ENCODE data around the gene BMP2K. TPM values are rescaled to one million over a fixed set of nuclear protein-coding genes. Genes with fewer than 3 reads are reported as not detected.

BMP2K gene
- polyA plus RNA-seq, 2 of the 4 experiments (the other 2 are of a cell fraction) = 9.9 to 19.7 TPM

DNA sequence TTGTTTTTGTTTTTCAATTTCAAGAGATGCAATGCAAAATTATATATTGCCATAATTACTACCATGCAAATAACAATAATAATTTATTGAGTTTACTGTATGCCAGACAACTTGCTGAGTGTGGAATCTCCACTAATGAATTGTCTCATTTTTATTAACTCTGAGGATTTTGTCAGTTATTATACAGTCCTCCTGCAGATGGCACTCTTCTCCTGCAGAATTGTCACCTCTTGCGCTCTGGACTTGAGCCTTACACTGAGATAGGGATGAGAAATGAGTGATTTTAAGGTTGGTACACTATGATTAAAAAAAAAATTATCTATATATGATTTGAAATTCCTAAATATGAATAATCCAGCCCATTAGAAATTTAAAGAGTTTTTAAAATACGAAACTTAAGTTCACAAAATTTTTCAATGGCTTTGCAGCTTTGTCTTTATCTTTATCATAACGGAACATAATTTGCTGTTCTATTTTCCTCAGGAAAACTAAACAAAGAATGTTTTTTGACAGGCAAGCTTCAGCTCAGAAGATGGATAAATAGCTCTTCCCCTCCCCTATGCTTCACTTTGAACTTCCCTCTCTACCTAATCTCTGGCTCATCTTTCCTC lies 175.8 kb downstream of the BMP2K start:
- FAIRE-seq = no peak
- POLR2A ChIA-PET = interaction anchor here (0.5 kb wide), 1 partner anchor 1175 kb away, joined by 3 read pairs; no protein-coding TSS in a partner anchor

DNA sequence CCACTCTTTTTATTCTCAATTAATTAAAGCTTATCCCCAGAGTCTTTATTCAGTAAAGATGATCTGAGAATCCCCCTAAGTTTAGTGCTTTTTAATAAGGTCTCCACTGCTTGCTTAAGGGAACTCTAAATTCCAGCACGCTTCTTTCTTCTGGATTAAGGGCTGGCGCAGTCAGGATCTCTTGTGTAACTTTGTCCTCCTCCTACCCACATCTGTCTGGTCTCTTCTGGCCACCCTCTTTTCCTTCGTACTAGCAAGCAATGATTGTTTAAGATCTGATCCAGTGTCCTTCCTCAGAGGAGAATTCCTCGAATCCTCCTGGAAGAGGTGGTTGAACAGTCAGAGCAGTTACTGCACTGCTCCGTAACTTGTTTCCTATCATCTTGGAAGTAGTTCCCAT lies 177.1 kb downstream of the BMP2K start:
- CTCF ChIA-PET = interaction anchor here (0.9 to 3.4 kb wide), 6 partner anchors 14 to 1382 kb away, joined by 3 to 8 read pairs (median 3); partner anchors contain the start of gene CFAP299
- POLR2A ChIA-PET = no interaction called here

More for the DNA sequence above, 175.8 kb downstream of the BMP2K start:
- H3K4me2 ChIP-seq = no peak overlapping the region
- ATAC-seq (peak; percentile 72 to 78; a peak in 5 of 6 replicates), DNase-seq (ENCODE audit: low read depth in 1 of 2, low spot score in 1 of 2) (peak; percentile 13 to 40)
- WGBS (ENCODE audit: missing lambda C conversion rate) = 42% methylated on average over 3 of the region's 3 CpGs
- no peaks in the 10 kb centered on the region for H3K9me3 ChIP-seq
- H3K4me3 ChIP-seq = no peak overlapping the region
- CTCF ChIA-PET = interaction anchor here (0.7 to 3.4 kb wide), 14 partner anchors 8 to 1841 kb away, joined by 3 to 8 read pairs (median 3); partner anchors contain the start of gene CFAP299
- TF ChIP-seq SMC3 (IDR thresholded peaks at IDR 0.05) (peak; percentile 41; the same call in 2 of the 3 replicates), RAD21 (conservative IDR thresholded peaks at IDR 0.05 in 1 of 2, IDR thresholded peaks at IDR 0.05 in 1 of 2) (peak; percentile 73 to 78), CBX2 (IDR thresholded peaks at IDR 0.05; ENCODE audit: borderline replicate concordance, low read depth) (no peak), ESRRA (IDR thresholded peaks at IDR 0.05; ENCODE audit: borderline replicate concordance, low read length) (no peak)
- TF ChIP-seq, protein P1, sequence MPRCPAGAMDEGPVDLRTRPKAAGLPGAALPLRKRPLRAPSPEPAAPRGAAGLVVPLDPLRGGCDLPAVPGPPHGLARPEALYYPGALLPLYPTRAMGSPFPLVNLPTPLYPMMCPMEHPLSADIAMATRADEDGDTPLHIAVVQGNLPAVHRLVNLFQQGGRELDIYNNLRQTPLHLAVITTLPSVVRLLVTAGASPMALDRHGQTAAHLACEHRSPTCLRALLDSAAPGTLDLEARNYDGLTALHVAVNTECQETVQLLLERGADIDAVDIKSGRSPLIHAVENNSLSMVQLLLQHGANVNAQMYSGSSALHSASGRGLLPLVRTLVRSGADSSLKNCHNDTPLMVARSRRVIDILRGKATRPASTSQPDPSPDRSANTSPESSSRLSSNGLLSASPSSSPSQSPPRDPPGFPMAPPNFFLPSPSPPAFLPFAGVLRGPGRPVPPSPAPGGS (IDR thresholded peaks at IDR 0.05) = no peak
- TF ChIP-seq, protein P2, sequence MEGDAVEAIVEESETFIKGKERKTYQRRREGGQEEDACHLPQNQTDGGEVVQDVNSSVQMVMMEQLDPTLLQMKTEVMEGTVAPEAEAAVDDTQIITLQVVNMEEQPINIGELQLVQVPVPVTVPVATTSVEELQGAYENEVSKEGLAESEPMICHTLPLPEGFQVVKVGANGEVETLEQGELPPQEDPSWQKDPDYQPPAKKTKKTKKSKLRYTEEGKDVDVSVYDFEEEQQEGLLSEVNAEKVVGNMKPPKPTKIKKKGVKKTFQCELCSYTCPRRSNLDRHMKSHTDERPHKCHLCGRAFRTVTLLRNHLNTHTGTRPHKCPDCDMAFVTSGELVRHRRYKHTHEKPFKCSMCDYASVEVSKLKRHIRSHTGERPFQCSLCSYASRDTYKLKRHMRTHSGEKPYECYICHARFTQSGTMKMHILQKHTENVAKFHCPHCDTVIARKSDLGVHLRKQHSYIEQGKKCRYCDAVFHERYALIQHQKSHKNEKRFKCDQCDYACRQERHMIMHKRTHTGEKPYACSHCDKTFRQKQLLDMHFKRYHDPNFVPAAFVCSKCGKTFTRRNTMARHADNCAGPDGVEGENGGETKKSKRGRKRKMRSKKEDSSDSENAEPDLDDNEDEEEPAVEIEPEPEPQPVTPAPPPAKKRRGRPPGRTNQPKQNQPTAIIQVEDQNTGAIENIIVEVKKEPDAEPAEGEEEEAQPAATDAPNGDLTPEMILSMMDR (IDR thresholded peaks at IDR 0.05) = peak; percentile 73
- no peak overlapping the region for H3K27ac ChIP-seq
- H3K4me1 ChIP-seq = no peaks in the 10 kb centered on the region

More for the DNA sequence above, 177.1 kb downstream of the BMP2K start:
- DNase-seq (ENCODE audit: low read depth in 1 of 2, low spot score in 1 of 2) = no peak
- Histone ChIP-seq H3K27ac (no peak overlapping the region), H3K4me1 (no peaks in the 10 kb centered on the region), H3K9me3 (no peaks in the 10 kb centered on the region), H3K4me2 (no peak overlapping the region), H3K4me3 (no peak overlapping the region)
- 57% methylated on average over 5 of the region's 5 CpGs for WGBS (ENCODE audit: missing lambda C conversion rate)
- ATAC-seq = no peak
- FAIRE-seq = no peak
- no peak for TF ChIP-seq JUNB (IDR thresholded peaks at IDR 0.05)
- TF ChIP-seq EHMT2 (IDR thresholded peaks at IDR 0.05; ENCODE audit: low read depth) = no peak
- no peak for TF ChIP-seq NPAS2 (CRISPR knock-in tag; IDR thresholded peaks at IDR 0.05; ENCODE audit: borderline replicate concordance)
- no peak for TF ChIP-seq CHD4 (IDR thresholded peaks at IDR 0.05; ENCODE audit: borderline replicate concordance)
- TF ChIP-seq SREBF2 (IDR thresholded peaks at IDR 0.05) = no peak
- TF ChIP-seq, protein P3, sequence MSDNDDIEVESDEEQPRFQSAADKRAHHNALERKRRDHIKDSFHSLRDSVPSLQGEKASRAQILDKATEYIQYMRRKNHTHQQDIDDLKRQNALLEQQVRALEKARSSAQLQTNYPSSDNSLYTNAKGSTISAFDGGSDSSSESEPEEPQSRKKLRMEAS (IDR thresholded peaks at IDR 0.05) = no peak
- TF ChIP-seq ESRRA (IDR thresholded peaks at IDR 0.05; ENCODE audit: borderline replicate concordance, low read length) = no peak
- TF ChIP-seq RFX5 (IDR thresholded peaks at IDR 0.05) = no peak
- TF ChIP-seq ZSCAN20 (CRISPR knock-in tag; IDR thresholded peaks at IDR 0.05) = no peak
- TF ChIP-seq RAD21 (conservative IDR thresholded peaks at IDR 0.05 in 1 of 2, IDR thresholded peaks at IDR 0.05 in 1 of 2) = no peak
- TF ChIP-seq, protein P4, sequence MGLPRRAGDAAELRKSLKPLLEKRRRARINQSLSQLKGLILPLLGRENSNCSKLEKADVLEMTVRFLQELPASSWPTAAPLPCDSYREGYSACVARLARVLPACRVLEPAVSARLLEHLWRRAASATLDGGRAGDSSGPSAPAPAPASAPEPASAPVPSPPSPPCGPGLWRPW (IDR thresholded peaks at IDR 0.05) = no peak
- no peak for TF ChIP-seq FOSL2 (IDR thresholded peaks at IDR 0.05)
- TF ChIP-seq FOSL2 (CRISPR knock-in tag; IDR thresholded peaks at IDR 0.05) = no peak
- TF ChIP-seq NR3C1 (IDR thresholded peaks at IDR 0.05) = no peak
- TF ChIP-seq TP53 (CRISPR knock-in tag; IDR thresholded peaks at IDR 0.05) = no peak
- no peak for TF ChIP-seq PHF8 (IDR thresholded peaks at IDR 0.05; ENCODE audit: borderline replicate concordance, low read depth)
- TF ChIP-seq, protein P5, sequence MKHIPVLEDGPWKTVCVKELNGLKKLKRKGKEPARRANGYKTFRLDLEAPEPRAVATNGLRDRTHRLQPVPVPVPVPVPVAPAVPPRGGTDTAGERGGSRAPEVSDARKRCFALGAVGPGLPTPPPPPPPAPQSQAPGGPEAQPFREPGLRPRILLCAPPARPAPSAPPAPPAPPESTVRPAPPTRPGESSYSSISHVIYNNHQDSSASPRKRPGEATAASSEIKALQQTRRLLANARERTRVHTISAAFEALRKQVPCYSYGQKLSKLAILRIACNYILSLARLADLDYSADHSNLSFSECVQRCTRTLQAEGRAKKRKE (CRISPR knock-in tag; IDR thresholded peaks at IDR 0.05; ENCODE audit: low read depth) = no peak
- no peak for TF ChIP-seq HEYL (CRISPR knock-in tag; IDR thresholded peaks at IDR 0.05)
- TF ChIP-seq ZFP36 (IDR thresholded peaks at IDR 0.05; ENCODE audit: borderline replicate concordance, partially characterized antibody) = no peak
- no peak for TF ChIP-seq FOXS1 (CRISPR knock-in tag; IDR thresholded peaks at IDR 0.05)
- no peak for TF ChIP-seq EP300 (IDR thresholded peaks at IDR 0.05)

All from A549 (cell line).